HUES48 (cell line): ENCODE results near the gene PEAK1.

Experiments used
- H3K27ac ChIP-seq: one replicate; pipeline ENCODE4 v1.7.0; 2013; ENCODE audit warnings: low read depth, low read length, inconsistent platforms
- H3K27me3 ChIP-seq: 2 replicates; pipeline ENCODE4 v1.6.1; 2013; ENCODE audit warnings: mild to moderate bottlenecking, low read length; ENCODE audit not compliant: control insufficient read depth, insufficient read depth
- H3K36me3 ChIP-seq: 2 replicates; pipeline ENCODE4 v1.6.1; 2013; ENCODE audit warnings: low read length; ENCODE audit not compliant: control insufficient read depth, insufficient read depth
- H3K4me1 ChIP-seq: 2 replicates; pipeline ENCODE4 v1.6.1; 2013; ENCODE audit warnings: mild to moderate bottlenecking, low read length; ENCODE audit not compliant: control insufficient read depth, insufficient read depth
- H3K4me3 ChIP-seq: 2 replicates; pipeline ENCODE4 v1.5.1; 2013; ENCODE audit warnings: mild to moderate bottlenecking, low read depth, low read length
- H3K9ac ChIP-seq: 2 replicates; pipeline ENCODE4 v1.6.1; 2013; ENCODE audit warnings: mild to moderate bottlenecking, low read depth, low read length, moderate library complexity
- H3K9me3 ChIP-seq: 2 replicates; pipeline ENCODE4 v1.6.1; 2013; ENCODE audit warnings: low read length; ENCODE audit not compliant: control insufficient read depth, insufficient read depth

The PEAK1 gene

DNA sequence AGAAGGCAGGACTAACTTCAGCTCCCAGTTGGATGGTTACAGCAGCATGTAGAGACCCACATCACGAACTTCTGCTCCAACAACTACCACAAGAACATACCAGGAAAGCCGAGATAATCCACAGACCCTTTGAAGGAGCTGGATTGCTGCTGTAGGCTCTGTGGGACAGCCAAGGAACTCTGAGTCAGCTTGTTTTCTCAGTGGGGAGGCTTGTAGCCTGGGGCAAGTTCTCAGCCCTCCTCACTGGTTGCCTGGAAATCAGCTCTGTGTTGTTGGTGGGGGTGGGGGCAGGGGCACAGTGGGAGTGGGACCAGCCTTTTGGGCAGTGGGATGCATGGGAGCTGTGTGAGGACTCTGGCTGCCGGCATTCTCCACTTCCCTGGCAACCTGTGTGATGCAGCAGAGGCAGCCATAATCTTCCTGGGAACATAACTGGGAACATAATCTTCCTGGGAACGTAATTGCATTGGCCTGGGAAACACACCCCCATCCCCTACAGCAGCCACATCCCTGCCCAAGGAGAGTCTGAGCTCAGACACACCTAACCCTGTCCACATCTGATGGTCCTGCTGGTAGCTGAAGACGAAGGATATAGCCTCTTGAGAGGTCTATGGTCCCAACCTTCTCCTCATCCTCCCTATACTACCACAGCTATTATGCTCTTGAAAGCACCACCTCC, 153.1 kb downstream of the PEAK1 start:
- Histone ChIP-seq H3K36me3 (no peaks in the 10 kb centered on the region), H3K4me3 (no peak overlapping the region), H3K9me3 (no peaks in the 10 kb centered on the region), H3K9ac (no peak overlapping the region), H3K27ac (peak overlapping the region; percentile 60), H3K4me1 (peaks cover 5% of the 10 kb centered on the region; the same call in 1 of the 2 replicates), H3K27me3 (no peaks in the 10 kb centered on the region)

GRCh38 chr15:77255385-77255784, 164.5 kb downstream of the PEAK1 start:
- Histone ChIP-seq H3K9ac (no peak overlapping the region), H3K9me3 (peaks cover 10% of the 10 kb centered on the region), H3K4me1 (0 out of 2 replicates have a peak, but pooled peaks cover 3% of the 10 kb centered on the region), H3K4me3 (no peak overlapping the region), H3K27ac (no peak overlapping the region), H3K36me3 (no peaks in the 10 kb centered on the region), H3K27me3 (no peaks in the 10 kb centered on the region)

DNA sequence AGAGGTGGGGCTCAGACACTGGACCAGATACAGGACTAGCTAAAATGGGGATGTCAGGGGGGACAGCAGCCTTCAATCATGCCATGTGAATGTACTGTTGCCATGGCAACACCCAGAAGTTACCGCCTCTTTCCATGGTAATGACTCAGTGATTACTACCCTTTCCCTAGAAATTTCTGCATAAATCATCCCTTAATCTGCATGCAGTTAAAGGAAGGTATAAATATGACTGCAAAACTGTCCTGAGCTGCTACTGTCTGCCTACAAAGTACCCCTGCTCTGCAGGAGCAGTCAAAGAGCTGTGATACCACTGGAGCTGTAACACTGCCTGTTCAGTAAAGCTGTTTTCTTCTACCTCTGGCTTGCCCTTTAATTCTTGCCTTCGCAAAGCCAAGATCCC, 168.2 kb downstream of the PEAK1 start:
- no peak overlapping the region for H3K9ac ChIP-seq
- H3K27ac ChIP-seq, result peak overlapping the region; percentile 13
- H3K4me1 ChIP-seq, result 0 out of 2 replicates have a peak, but pooled peaks cover 3% of the 10 kb centered on the region
- no peaks in the 10 kb centered on the region for H3K9me3 ChIP-seq
- peaks cover 4% of the 10 kb centered on the region; the same call in 1 of the 2 replicates for H3K36me3 ChIP-seq
- no peaks in the 10 kb centered on the region for H3K27me3 ChIP-seq
- no peak overlapping the region for H3K4me3 ChIP-seq

GRCh38 chr15:77247116-77247515, 172.8 kb downstream of the PEAK1 start:
- Histone ChIP-seq H3K9ac (no peak overlapping the region), H3K9me3 (no peaks in the 10 kb centered on the region), H3K4me3 (no peak overlapping the region), H3K4me1 (0 out of 2 replicates have a peak, but pooled peaks cover 3% of the 10 kb centered on the region), H3K27ac (no peak overlapping the region), H3K36me3 (peaks cover 4% of the 10 kb centered on the region; the same call in 1 of the 2 replicates), H3K27me3 (no peaks in the 10 kb centered on the region)

DNA sequence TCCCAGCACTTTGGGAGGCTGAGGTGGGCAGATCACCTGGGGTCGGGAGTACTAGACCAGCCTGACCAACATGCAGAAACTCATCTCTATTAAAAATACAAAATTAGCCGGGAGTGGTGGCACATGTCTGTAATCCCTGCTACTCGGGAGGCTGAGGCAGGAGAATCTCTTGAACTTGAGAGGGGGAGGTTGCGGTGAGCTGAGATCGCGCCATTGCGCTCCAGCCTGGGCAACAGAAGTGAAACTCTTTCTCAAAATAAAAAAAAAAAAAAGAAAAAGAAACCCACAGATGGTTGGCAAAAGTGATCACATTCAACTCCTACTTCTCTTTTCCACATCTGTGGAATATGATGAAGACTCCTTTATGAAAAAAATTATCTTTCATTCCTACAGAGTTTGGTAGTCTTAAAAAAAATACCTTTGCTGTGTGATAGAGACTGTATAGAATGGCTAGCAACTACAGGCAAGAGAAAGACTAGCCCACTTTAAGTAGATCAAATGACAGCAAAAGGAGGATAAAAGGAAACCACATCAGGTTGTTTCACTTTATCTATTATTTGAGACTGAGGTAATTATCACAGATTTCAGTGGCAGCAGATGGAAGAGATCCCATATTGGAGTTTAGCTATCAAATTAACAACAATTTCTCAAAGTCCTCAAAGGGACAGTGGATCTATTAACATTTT, 176.0 kb downstream of the PEAK1 start:
- Histone ChIP-seq H3K4me3 (no peak overlapping the region), H3K4me1 (no peaks in the 10 kb centered on the region), H3K9ac (no peak overlapping the region), H3K36me3 (no peaks in the 10 kb centered on the region; the same call in 1 of the 2 replicates), H3K27ac (no peak overlapping the region), H3K9me3 (no peaks in the 10 kb centered on the region), H3K27me3 (no peaks in the 10 kb centered on the region)

DNA sequence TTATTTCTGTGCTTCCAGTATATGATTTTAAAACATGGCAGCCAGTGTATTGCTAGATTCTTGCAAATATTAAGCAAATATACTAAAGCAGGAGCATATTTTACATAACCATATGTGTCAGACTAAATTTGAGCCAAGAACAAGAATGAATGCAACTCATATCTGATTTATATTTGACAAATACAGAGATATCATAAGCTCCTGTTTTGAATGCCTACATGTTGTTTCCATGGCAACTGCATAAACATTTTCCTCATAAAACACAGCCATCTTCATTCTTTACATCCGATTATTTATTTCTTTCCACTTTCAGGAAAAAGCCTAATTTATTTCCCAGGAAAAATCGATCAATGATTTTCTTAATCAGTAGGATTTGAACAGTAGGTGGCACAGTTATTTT, 176.8 kb downstream of the PEAK1 start:
- Histone ChIP-seq H3K9me3 (no peaks in the 10 kb centered on the region), H3K27me3 (no peaks in the 10 kb centered on the region), H3K27ac (no peak overlapping the region), H3K9ac (no peak overlapping the region), H3K4me1 (no peaks in the 10 kb centered on the region), H3K36me3 (no peaks in the 10 kb centered on the region; the same call in 1 of the 2 replicates), H3K4me3 (no peak overlapping the region)

DNA sequence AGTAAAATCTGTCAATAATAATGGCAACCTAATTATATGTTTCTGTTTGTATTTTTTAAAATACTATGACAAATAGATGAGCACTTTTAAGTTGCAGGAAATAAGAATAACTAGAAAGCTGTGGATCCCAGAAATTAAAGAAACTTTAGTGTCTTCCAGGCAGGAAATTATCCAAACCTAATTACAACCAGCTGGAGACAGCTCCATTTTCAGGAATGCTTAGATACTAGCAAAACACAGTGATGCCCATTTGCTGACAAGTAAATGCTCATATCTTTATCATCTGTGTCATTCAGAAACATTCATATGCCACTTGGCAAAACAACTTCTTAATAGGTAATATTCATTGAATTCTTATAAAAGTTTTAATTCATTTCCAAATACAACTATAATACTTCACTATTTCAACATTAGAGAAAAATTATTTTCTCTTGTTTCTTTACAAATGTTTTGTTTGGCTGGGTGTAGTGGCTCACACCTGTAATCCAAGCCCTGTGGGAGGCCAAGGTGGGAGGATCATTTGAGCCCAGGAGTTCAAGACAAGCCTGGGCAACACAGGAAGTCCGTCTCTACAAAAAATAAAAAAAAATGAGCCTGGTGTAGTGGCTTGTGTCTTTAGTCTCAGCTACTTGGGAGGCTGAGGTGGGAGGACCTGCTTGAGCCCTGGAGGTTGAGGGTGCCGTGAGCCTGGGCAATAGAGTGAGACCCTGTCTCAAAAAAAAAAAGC, 179.9 kb downstream of the PEAK1 start:
- no peaks in the 10 kb centered on the region for H3K27me3 ChIP-seq
- H3K27ac ChIP-seq, result no peak overlapping the region
- no peaks in the 10 kb centered on the region; the same call in 1 of the 2 replicates for H3K36me3 ChIP-seq
- H3K9ac ChIP-seq, result no peak overlapping the region
- H3K4me1 ChIP-seq, result no peaks in the 10 kb centered on the region
- peaks cover 19% of the 10 kb centered on the region for H3K9me3 ChIP-seq
- H3K4me3 ChIP-seq, result no peak overlapping the region

- H3K4me1 ChIP-seq, result no peaks in the 10 kb centered on the region
- no peak overlapping the region for H3K27ac ChIP-seq
- no peak overlapping the region for H3K9ac ChIP-seq
- no peaks in the 10 kb centered on the region; the same call in 1 of the 2 replicates for H3K36me3 ChIP-seq
- H3K4me3 ChIP-seq, result no peak overlapping the region
- no peaks in the 10 kb centered on the region for H3K27me3 ChIP-seq
- H3K9me3 ChIP-seq, result peaks cover 19% of the 10 kb centered on the region
Measured at GRCh38 chr15:77235566-77235965, 184.3 kb downstream of the PEAK1 start.

GRCh38 chr15:77228828-77229227, 191.1 kb downstream of the PEAK1 start:
- Histone ChIP-seq H3K27me3 (no peaks in the 10 kb centered on the region), H3K4me1 (peaks cover 14% of the 10 kb centered on the region), H3K27ac (no peak overlapping the region), H3K4me3 (no peak overlapping the region), H3K36me3 (no peaks in the 10 kb centered on the region), H3K9ac (no peak overlapping the region), H3K9me3 (no peaks in the 10 kb centered on the region)

- Histone ChIP-seq H3K27me3 (no peaks in the 10 kb centered on the region), H3K9me3 (no peaks in the 10 kb centered on the region), H3K36me3 (no peaks in the 10 kb centered on the region), H3K27ac (no peak overlapping the region), H3K4me1 (peaks cover 17% of the 10 kb centered on the region), H3K4me3 (no peak overlapping the region), H3K9ac (no peak overlapping the region)
Measured at GRCh38 chr15:77226652-77227051, 193.3 kb downstream of the PEAK1 start.

DNA sequence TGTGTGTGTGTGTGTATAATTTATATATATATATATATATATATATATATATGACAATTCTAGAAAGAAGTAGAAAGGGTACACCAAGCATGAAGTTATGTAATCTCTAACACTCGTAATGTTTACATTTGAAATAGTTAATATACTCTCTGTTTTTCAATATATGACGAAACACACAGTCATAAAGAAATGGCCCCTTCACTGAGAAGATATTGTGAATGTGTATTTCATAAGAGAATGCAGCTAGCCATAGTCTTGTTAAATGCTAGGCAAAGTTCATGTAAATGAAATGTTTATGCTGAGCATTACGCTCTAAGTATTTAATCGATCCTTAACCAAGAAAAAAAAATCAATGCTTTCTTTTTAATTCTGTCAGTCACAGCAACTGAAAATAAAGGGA, 194.3 kb downstream of the PEAK1 start:
- H3K9ac ChIP-seq, result no peak overlapping the region
- H3K27ac ChIP-seq, result no peak overlapping the region
- peaks cover 17% of the 10 kb centered on the region for H3K4me1 ChIP-seq
- no peak overlapping the region for H3K4me3 ChIP-seq
- H3K36me3 ChIP-seq, result no peaks in the 10 kb centered on the region
- no peaks in the 10 kb centered on the region for H3K27me3 ChIP-seq
- no peaks in the 10 kb centered on the region for H3K9me3 ChIP-seq
